Measurements from ENCODE around the gene APOB. TPM values are rescaled to one million over a fixed set of nuclear protein-coding genes. Genes with fewer than 3 reads are reported as not detected.

Gene APOB
- total RNA-seq, 1 donor from 2014 or later = 0.13 TPM

DNA sequence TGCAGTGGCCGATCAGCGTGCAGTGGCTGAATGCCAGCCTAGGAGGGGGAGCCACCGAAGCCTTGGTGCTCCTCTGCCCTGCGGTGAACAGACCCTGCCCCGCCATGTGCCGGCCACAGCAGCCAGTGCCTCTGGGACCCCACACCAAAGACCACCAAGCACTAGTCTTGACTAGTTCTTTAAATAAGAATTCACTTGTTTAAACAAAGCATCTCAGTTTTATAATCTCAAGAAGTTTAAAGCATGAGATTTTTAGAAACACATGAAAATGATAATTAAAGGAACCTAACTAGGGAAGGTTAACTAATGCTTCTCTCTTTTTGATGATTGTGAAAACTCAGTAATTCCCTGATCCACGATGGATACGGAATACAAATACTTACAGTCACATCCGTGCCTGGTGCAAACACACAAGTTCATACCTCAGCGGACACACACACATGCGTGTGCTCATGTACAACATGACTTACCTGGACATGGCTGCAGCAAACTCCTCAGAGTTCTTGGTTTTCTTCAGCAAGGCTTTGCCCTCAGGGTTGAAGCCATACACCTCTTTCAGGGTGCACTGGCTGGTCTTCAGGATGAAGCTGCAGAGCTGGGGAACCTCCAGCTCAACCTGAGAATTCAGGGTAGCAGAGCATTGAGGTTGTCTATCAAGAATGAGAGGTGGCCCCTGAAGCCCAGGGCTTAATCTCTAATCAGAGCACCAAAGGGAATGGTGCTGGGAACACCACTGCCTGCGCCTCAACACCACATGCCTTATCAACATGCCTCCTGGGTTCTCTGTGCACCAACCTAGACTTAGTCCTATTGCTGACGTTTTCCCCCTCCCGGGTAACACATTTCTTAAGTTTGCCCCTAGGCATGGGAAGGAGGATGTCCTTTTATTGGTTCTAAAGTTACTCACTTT is 3.1 kb downstream of the APOB start:
- Mint-ChIP-seq H3K27me3 (ENCODE audit: low read depth) (peaks cover 85% of the 10 kb centered on the region), H3K36me3 (no peaks in the 10 kb centered on the region)
- TF ChIP-seq, protein P1, sequence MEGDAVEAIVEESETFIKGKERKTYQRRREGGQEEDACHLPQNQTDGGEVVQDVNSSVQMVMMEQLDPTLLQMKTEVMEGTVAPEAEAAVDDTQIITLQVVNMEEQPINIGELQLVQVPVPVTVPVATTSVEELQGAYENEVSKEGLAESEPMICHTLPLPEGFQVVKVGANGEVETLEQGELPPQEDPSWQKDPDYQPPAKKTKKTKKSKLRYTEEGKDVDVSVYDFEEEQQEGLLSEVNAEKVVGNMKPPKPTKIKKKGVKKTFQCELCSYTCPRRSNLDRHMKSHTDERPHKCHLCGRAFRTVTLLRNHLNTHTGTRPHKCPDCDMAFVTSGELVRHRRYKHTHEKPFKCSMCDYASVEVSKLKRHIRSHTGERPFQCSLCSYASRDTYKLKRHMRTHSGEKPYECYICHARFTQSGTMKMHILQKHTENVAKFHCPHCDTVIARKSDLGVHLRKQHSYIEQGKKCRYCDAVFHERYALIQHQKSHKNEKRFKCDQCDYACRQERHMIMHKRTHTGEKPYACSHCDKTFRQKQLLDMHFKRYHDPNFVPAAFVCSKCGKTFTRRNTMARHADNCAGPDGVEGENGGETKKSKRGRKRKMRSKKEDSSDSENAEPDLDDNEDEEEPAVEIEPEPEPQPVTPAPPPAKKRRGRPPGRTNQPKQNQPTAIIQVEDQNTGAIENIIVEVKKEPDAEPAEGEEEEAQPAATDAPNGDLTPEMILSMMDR (IDR thresholded peaks at IDR 0.05; ENCODE audit: unreplicated experiment) = no peak

GRCh38 chr2:21039979-21040467 is 3.9 kb downstream of the APOB start:
- no peak overlapping the region for H3K4me3 Mint-ChIP-seq
- peaks cover 84% of the 10 kb centered on the region for H3K27me3 Mint-ChIP-seq (ENCODE audit: low read depth)
- TF ChIP-seq, protein P1 (IDR thresholded peaks at IDR 0.05; ENCODE audit: unreplicated experiment) = no peak
- H3K4me1 Mint-ChIP-seq = peaks cover 6% of the 10 kb centered on the region
- H3K36me3 Mint-ChIP-seq = no peaks in the 10 kb centered on the region
- H3K27ac Mint-ChIP-seq = no peak overlapping the region
- peaks cover 3% of the 10 kb centered on the region for H3K9me3 Mint-ChIP-seq
- DNase-seq (ENCODE audit: low spot score in 2 of 2, unreplicated experiment in 2 of 2) = no peak

More for the DNA sequence above, 3.1 kb downstream of the APOB start:
- Mint-ChIP-seq H3K9me3 (peaks cover 3% of the 10 kb centered on the region), H3K4me3 (no peak overlapping the region), H3K27ac (no peak overlapping the region), H3K4me1 (peaks cover 6% of the 10 kb centered on the region)
- DNase-seq (ENCODE audit: low spot score in 2 of 2, unreplicated experiment in 2 of 2) = no peak

DNA sequence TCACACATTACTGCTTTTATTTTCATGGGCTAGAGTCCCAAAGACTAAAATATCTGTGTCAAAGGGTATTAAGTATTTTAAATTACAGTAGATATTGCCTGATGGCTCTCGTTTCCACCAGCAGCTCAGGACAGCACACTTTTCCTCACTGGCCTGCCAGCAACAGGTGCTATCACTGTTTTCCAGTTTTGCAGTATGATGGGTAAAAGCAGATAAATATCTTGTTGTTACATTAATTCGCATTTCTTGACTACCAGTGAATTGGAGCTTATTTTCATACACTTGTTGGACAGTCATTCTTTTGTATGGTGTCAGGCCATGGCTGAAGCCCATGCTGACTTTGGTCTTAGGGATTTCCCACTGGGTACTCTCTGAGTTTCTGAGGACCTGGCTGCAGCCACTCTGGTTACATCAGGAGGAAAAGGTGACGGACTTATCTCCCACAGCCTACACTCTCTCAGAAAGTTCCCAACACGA is 4.8 kb downstream of the APOB start:
- no peak overlapping the region for H3K27ac Mint-ChIP-seq
- H3K4me1 Mint-ChIP-seq = peaks cover 6% of the 10 kb centered on the region
- H3K9me3 Mint-ChIP-seq = peaks cover 3% of the 10 kb centered on the region
- DNase-seq (ENCODE audit: low spot score in 2 of 2, unreplicated experiment in 2 of 2) = no peak
- peaks cover 78% of the 10 kb centered on the region for H3K27me3 Mint-ChIP-seq (ENCODE audit: low read depth)
- TF ChIP-seq, protein P1 (IDR thresholded peaks at IDR 0.05; ENCODE audit: unreplicated experiment) = no peak
- no peak overlapping the region for H3K4me3 Mint-ChIP-seq
- no peaks in the 10 kb centered on the region for H3K36me3 Mint-ChIP-seq

- Mint-ChIP-seq H3K4me1 (peaks cover 6% of the 10 kb centered on the region), H3K9me3 (peaks cover 3% of the 10 kb centered on the region), H3K4me3 (no peak overlapping the region), H3K27me3 (ENCODE audit: low read depth) (peaks cover 79% of the 10 kb centered on the region), H3K27ac (no peak overlapping the region), H3K36me3 (no peaks in the 10 kb centered on the region)
- DNase-seq (ENCODE audit: low spot score in 2 of 2, unreplicated experiment in 2 of 2) = no peak
- TF ChIP-seq, protein P1 (IDR thresholded peaks at IDR 0.05; ENCODE audit: unreplicated experiment) = no peak
Measured at GRCh38 chr2:21038403-21039073, 5.3 kb downstream of the APOB start.

GRCh38 chr2:21037671-21038108 is 6.2 kb downstream of the APOB start:
- H3K27me3 Mint-ChIP-seq (ENCODE audit: low read depth) = peaks cover 76% of the 10 kb centered on the region
- no peaks in the 10 kb centered on the region for H3K36me3 Mint-ChIP-seq
- no peak overlapping the region for H3K4me3 Mint-ChIP-seq
- no peak for DNase-seq (ENCODE audit: low spot score in 2 of 2, unreplicated experiment in 2 of 2)
- no peak overlapping the region for H3K27ac Mint-ChIP-seq
- TF ChIP-seq, protein P1 (IDR thresholded peaks at IDR 0.05; ENCODE audit: unreplicated experiment) = no peak
- no peaks in the 10 kb centered on the region for H3K4me1 Mint-ChIP-seq
- peaks cover 3% of the 10 kb centered on the region for H3K9me3 Mint-ChIP-seq
